Ramos (cell line): Measurements from ENCODE around the gene CPLX1.

Source experiments
- in situ Hi-C: fragments of 300-500 bp; cut with MboI; formaldehyde crosslinking; loops from one replicate; pipeline ENCODE4 v1.14.3; 2022; ENCODE audit warnings: low sequenced_read_pairs; ENCODE audit not compliant: unreplicated experiment

The CPLX1 gene

DNA sequence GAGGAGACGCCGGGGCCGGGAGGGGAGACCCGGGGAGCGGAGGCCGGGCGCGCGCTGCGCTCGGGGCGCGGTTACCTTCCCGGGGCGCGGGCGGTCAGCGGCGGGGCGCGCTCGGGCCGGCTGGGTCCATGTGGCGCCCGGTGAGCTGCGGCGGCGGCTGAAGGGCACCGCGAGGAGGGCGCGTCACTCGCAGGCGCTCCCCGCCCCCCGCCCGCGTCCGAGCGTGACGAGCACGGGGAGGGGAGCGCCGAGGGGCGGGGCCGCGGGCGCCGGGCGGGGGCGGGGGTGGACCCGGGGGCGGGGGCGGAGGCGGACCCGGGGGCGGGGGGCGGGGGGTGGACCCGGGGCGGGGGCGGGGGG lies at the start of gene CPLX1:
TSS of gene CPLX1 (minus strand) at position 159 of the 360 bp plus-strand sequence. CDS start 1,607 bp downstream, outside the sequence.
- in situ Hi-C loops, result no loop called here

DNA sequence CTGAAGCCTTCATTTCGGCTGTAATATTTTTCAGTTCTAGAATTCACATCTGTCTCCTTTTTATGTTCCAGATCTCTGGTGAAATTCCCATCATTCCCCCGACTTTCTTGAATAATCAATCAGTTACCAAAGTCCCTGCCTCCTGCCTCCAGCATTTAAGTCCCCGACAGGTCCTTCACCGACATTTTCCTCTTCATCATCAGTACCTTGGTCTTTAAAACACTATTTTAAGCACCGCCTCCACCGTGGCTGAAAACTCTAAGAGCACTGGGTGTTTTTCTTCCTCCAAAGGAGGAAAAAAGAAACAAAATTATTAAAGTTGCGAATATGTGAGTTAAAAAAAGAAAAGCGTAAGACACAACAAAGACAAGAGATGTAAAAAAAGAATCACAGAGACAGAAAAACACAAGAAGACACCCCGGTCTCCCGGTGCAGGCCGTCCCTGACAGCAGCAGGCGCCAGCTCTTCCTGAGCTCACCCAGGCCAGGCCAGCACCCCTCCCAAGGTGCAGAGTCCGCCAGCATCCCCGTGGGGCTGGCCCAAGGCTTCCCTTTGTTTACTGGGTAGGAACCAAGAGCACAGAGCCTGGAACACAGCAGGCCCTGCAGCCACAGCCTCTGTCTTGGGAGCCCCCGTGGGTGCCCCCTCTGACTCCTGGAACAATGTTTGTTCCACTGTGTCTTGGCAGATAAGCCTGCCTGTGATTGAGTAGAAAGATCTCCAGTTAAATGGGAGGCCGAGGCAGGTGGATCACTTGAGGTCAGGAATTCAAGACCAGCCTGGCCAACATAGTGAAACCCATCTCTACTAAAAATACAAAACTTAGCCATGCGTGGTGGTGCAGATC lies 49.3 kb upstream of the CPLX1 start:
- in situ Hi-C loops, result no loop called here

DNA sequence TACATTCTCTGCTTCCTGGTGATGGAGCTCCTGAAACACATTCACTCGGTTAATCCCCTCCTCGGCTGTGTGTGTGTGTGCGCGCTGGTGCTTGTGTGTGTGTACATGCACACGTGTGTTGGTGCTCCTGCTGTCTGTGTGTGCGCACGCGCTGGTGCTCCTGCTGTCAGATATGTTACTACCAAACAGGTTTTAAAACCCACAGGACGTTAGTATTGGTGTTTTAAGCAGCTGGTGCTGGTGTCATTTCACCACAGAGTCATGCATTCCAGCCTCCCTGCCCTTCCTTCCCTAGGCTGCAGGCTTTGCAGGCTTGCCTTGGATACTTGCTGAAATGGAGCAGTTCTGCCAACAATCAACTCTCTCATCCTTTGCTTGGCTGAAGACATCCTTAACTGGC lies 48.1 kb upstream of the CPLX1 start:
- in situ Hi-C loops, result no loop called here

DNA sequence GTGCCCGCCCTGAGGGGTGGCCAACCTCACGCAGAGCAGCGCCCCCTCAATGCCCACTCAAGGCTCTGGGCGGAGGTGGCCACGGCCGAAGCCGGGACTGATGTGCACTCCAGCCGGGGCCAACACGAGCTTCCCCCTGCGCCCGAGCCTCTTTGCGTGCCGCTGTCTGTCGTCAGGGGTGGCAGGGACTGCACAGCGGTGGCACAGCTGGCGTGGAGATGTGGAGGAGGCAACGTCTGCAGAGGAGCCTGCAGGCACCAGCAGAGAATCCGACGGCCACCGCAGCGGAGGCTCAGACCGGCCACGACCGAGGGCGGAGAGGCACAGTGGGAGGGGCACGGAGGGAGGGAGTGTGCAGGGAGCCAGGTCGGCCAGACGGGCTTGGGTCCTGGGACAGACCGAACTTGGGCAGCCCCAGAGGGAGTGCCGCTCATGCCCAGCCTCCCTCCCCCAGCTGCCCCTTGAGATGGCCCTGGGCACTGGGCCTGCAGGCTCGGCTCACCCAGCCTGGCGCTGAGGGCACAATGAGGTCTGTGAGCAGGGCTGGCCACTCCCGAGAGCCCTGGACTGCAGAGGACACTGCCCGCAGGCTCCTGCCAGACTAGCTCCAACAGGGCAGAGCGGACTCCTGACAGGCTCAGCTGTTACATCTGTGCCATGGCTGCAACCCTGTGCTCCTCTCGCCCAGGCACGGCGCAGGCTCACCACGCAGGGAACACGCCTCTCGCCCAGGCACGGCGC lies 46.5 kb upstream of the CPLX1 start:
- in situ Hi-C loops, result no loop called here

DNA sequence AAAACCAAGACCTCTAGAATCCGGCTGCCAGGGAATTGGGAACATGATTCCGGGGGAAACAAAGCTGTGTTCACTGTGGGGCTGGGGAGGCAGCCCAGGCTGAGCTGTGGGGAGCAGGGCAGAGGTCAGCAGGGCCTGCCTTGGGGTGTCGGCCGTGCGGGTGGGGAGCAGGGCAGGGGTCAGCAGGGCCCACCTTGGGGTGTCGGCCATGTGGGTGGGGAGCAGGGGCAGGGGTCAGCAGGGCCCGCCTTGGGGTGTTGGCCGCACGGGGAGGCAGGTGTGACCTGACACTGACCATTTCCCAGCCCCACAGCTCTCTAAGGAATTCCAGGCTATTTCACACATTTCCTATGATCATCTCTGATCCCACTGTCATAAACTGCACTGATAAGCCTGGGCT lies 45.6 kb upstream of the CPLX1 start:
- in situ Hi-C loops, result no loop called here

DNA sequence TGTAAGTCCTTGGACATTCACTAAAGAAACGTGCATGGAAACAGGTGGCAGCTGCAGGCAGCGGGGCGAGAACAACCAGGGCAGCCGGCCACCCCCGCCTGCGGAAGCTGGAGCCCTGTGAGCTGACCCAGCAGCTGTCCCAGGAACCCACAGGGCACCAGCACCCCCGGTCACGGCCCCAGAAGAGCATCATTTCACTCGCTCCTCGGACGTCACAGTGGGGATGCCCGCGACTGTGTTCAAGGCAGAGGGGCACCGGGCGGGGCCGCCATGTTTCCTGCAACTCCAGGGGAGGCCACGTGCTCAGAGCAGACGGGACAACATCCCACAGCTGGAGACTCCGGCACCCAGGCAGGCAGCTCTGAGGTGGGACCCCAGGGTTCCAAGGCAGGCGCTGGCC lies 45.0 kb upstream of the CPLX1 start:
- in situ Hi-C loops, result no loop called here

DNA sequence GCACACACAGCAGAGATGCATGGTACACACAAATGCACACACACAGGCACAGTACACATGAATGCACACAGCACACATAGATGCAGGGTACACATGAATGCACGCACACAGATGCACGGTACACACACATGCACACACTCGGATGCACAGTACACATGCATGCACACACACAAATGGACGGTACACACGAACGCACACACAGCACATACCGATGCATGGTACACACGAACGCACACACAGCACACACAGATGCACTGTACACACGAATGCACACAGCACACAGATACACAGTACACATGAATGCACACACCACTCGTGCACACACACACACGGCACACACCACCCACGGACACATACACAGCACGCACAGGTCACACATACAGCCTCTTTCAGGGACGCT lies 43.8 kb upstream of the CPLX1 start:
- in situ Hi-C loops, result no loop called here

DNA sequence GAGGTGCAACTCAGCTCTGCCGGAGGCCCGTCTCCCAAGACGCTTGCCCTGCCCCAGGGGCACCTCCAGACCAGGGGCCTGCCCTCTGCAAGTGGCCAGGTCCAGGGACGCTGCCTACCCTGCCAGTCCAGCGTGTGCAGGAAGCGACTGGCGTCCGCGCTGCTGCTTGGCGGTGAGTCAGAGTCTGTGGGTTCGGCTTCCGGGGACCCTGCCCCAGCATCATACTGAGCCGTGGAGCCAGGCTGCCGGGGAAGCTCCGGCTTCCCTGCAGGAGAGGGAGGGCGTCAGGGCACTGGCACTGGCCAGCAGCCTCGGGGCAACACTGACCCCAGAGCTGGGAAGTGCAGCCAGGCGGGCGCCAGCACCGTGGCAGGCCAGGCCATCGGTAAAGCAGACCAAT lies 42.5 kb upstream of the CPLX1 start:
- in situ Hi-C loops, result no loop called here

DNA sequence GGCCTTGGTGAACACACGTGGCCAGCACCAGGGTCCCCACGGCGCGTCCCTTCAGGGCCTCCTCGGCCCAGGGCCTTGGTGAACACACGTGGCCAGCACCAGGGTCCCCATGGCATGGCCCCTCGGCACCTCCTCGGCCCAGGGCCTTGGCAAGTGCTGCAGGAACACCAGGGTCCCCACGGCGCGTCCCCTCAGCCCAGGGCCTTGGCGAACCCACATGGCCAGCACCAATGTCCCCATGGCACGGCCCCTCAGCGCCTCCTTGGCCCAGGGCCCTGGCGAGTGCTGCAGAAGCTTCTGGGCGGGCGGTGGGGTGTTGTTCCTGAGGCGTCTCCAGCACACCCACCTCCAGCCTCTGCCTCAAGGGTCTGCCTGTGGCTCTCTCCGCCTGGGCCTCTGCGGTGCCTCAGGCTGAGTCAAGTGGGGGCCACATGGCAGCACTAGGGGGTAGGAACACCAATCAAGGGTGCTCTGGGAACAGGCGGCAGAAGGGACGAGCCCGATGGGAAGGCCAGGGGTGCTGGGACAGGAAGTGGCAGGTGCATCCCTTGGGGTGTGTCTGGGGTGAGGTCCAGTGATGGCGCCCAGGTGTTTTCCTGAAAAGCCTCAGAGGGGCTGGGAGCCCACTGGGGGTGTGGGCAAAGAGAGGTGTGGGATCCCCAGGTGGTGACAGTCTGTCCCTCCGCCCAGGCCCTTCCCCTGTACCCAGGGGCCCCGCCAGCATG lies 41.8 kb upstream of the CPLX1 start:
- in situ Hi-C loops, result no loop called here

DNA sequence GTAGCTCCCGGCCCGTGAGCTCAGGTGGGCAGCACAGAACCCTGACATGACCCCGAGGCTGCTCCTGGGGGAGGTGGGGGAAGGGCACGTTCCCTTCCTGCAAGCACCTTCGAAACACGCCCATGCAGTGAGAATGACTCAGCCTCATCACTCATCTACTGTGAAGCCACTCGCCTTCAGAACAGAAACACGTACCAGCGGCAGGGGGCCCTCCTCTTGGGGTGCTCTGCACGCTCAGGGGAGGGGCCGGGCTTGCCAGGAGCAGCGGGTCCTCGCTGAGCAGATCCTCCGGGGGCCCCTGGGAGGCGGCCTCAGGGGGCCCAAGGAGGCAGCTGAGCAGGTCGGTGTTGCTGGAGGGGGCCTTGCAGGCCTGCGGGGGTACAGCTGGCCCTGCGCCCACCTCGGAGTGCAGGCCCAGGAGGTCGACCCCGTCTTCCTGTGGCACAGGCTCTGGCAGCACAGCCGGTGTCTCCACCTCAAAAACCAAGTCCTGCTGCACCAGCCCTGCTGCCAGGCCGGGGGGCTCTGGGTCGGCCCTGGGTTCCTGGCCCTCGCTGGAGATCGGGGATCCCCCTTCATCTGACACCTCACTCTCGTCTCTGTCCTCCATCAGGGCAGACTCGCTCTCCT lies 40.9 kb upstream of the CPLX1 start:
- in situ Hi-C loops, result no loop called here

DNA sequence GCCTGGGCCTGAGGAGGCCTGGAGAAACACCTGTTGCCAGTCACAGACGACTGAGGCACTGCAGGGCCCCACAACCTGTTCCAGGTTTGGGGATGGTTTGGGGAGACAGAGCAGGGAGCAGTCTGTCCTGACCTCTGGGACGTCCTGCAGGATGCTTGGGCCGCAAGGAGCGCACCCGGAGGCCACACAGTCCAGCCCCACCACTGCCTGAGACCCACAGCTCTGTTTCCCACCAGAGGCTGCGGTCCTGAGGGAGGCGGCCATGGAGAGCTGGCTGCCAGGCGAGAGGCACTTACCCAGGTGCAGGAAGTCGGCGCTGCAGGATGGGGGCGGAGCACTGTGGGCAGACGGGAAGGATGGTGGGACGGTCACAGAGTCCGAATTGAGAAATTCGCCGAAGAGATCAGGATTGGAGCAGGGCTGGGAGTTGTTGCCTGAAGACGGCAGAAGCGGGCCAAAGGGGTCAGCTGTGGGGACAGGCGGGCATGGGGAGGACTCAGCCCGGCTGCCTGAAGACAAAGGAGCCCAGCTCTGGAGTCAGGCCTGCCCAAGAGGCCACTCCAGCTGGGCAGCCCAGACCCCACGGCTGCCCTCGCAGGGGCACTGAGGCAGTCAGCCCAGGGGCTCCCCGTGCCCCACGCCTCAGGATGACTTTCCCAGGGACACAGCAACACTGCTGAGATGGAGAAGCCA lies 40.3 kb upstream of the CPLX1 start:
- in situ Hi-C loops, result no loop called here

DNA sequence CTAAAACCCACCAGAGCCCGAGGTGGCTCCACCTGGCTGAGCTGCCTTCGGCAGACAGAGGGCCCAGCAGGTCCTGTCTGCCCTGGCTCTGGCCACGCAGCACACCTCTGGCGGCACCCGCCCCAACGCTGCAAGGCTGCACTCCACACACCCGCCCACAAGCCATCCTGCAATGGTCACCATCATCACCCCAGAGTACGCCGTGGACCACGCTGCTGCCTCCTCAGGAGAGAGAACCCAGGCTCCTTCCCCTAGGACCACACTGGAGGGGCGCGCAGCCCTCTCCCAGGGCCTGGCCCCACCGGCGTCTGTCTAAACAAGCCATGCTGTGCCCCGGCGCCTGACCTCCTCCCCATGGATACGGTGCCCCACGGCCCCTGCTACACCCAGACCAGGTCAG lies 39.6 kb upstream of the CPLX1 start:
- in situ Hi-C loops, result no loop called here

DNA sequence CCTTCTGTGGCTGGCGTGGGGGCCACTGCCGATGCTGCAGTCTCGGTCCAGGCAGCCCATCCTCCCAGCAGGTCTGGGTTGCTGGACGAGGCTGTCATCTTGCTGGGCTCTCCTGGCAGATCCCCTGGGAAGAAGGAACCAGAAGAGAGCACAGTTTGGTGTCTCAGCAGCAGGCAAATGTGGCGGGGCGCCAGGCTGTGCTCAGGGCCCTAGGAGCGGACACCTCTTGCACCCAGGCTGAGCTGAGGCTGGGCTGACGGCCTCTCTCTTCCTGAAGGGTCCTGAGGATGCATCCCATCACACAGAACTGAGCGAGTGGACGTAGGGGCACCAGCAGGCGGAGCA lies 39.2 kb upstream of the CPLX1 start:
- in situ Hi-C loops, result no loop called here

DNA sequence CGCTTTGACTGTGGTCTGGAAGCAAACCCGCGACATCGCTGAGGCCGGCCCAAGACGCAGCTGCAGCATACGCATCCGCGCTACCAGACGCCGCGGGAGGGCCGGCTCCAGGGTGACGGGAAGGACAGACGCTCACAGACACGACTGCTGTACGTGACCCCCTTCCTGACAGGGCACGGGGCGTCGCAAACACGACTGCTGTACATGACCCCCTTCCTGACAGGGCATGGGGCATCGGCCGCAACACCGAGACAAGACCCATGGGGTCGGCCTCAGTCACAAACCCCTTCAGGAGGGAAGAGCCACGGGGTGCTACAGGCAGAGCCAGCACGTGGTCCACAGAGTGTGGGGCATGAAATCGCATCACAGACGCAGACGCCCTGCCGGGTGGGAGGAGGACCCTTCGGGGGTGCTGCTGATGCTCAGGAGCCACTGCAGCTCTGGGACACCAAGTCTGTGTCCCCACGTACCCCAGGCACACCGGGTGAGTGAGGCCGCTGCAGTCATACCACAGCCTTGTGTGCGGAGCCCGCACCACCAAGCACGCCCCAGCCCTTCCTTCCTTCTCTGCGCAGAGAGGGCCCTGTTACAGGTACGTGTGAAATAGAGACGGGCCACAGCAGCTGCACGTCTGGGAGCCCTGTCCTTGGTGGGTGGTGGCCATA lies 38.7 kb upstream of the CPLX1 start:
- in situ Hi-C loops, result no loop called here

DNA sequence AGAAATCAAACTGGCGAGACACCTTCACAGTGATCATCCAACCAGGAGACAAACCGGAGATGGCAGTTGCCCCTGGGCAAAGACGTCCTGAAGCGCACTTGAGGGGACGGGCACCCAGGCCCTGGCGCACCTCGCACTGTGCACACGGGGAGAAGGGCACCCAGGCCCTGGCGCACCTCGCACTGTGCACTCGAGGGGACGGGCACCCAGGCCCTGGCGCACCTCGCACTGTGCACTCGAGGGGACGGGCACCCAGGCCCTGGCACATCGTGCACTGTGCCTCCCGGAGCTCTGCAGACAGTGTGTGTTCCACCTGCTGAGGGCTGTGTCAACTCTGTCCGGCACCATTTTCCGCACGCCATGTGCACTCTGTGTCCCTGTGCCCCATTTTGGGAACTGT lies 34.6 kb upstream of the CPLX1 start:
- in situ Hi-C loops, result no loop called here

DNA sequence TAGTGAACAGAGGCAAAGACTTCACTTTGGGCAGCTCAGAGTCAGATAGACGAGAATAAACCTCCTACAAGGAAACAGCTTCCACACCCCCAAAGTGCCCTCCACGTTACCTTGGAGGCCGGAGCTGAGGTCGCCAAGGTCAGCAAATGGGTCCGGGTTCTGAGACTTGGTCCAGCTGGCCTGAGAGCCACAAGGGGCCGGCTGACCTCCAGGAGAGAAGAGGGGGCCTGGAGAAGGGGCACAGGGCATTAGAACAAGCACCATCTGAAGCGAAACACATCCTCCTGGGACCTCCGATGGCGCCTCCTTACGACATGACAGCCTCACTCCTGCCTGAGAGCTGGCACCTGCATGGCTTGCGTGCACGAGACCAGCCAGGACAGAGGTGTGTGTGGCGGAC lies 33.6 kb upstream of the CPLX1 start:
- in situ Hi-C loops, result no loop called here

DNA sequence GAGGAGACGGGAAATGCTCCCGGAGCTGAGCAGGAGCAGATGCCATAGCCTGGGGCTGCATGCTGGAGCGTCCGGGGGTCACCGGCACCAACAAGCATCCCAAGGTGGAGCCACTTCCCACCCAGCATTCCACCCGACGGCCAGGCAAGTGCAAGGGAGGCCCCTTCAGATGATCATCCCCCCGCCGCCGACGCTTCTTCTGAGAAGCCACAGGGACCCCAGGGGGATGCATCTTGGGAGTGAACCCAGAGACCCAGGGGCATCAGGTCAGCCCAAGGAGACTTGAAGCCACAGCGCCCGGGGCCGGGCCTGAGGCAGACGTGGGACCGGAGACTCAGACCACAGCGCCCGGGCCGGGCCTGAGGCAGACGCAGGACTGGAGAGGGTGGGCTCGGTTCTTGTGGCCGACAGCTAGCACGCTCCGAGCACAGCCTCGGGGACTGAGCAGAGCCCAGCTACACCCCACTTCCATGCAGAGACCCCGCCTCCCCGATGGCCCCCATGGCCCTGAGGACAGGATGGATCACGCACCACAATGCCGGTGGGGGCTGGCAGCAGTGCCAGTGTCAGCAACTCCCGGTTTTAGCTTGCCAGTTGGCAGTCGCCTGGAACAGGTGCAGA lies 33.0 kb upstream of the CPLX1 start:
- in situ Hi-C loops, result no loop called here

DNA sequence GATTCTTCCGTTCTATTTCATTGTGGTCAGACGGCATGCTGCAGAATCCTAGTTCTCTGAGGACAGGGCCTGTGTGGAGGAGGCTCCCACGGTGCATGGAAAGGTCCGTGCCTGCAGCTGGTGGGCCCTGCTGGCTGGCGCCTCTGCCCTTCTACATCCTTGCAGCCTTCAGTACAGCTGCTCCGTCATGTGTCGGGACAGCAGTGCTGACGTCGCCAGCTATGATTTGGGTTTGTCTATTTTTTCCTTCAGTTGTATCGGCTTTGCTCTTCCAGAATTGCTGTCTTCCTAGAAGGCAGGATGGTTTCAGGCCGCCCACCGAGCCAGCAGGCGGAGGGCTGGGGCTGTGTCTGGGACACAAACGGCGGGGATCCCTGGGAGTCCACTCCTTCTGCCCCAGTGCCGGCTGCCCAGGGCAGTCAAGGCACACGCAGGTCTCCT lies 32.1 kb upstream of the CPLX1 start:
- in situ Hi-C loops, result no loop called here

DNA sequence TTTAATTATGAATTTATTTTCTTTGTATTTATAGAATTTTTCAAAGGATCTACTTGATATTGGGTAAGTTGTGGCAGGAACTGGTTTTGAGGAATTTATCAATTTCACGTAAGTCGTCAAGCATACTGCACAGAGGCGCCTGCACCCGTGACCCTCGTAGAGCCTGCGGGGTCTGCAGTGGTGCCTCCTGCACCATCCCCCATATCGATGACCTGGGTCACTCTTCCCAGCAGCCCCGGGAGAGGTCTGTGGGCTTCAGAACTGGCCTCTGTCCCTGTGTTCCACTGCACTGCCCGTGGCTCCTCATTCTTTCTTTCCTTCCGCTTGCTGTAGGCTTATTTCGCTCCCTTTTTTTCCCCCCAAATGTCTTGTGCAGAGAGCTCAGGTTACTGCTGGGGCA lies 31.5 kb upstream of the CPLX1 start:
- in situ Hi-C loops, result no loop called here
